B cell (primary cell): ENCODE results near the gene DNAJA4.

ENCODE experiments used
- CTCF ChIP-seq: fragments of 200-600 bp; IDR thresholded peaks from one replicate; pipeline ENCODE4 v1.8.0; 2022; ENCODE audit warnings: antibody characterized with exemption, mild to moderate bottlenecking
- EZH2 ChIP-seq: IDR thresholded peaks from 2 replicates; pipeline ENCODE4 v1.6.1; 2012; ENCODE audit warnings: borderline replicate concordance, low read depth, mild to moderate bottlenecking, moderate library complexity, low read length; ENCODE audit not compliant: insufficient read depth, poor library complexity, severe bottlenecking

GRCh38 chr15:78272316-78272715 lies 8.0 kb downstream of the DNAJA4 start:
- TF ChIP-seq CTCF (no peak), EZH2 (no peak)
